K562 (cell line): ENCODE results near the gene SEC23A. TPM values are rescaled to one million over a fixed set of nuclear protein-coding genes. Genes with fewer than 3 reads are reported as not detected.

Experiments used
- ATAC-seq: fragments of 200-7000 bp; cut with Tn5 transposase; 3 replicates; pipeline ENCODE4 v1.9.1; 2020; ENCODE audit warnings: moderate library complexity
- BruUV-seq: library from RNA; stranded (reverse); fragments of 400-500 nt; replicated peaks from 2 replicates; lab custom pipeline; 2021; lab: Mats Ljungman, UMichigan
- CTCF ChIA-PET: fragments of 300-600 bp; formaldehyde crosslinking; extraction: SDS; loops from one replicate; lab custom pipeline; 2021; ENCODE audit warnings: low intra/inter-chr PET ratio; lab: Yijun Ruan, JAX
- POLR2A ChIA-PET: fragments of 300-600, 350-650 bp; sonication (Branson Sonifier 250); formaldehyde crosslinking; extraction: SDS; loops from one replicate; lab custom pipeline; 2021; ENCODE audit warnings: antibody characterized with exemption, inconsistent platforms; lab: Yijun Ruan, JAX
- DNase-seq, 4 experiments: peaks; one replicate each; pipeline versions ENCODE4 v3.0.0 to v3.0.0-alpha.2; 2011 to 2018; ENCODE audit warnings: low spot score in 3 of 4, mixed read lengths in 3 of 4; ENCODE audit errors: extremely low read depth in 1 of 4
- FAIRE-seq: peaks from 2 replicates; lab custom pipeline; 2011; peaks lifted over from hg19 to GRCh38; lab: Jason Lieb, UNC
- H2AFZ ChIP-seq: 2 replicates; pipeline ENCODE4 v1.6.0; 2011; ENCODE audit warnings: low read depth, low read length, control low read depth, inconsistent platforms
- H3K27ac ChIP-seq: fragments of 200-600 bp; 3 replicates; pipeline ENCODE4 v1.8.0; 2011; ENCODE audit warnings: low read depth, mild to moderate bottlenecking, control low read depth, inconsistent platforms, low read length, moderate library complexity, mixed read lengths; ENCODE audit errors: extremely low read depth
- H3K27me3 ChIP-seq, 2 experiments: fragments of 300-600 bp in 1 of 2; 2 replicates in 1 of 2; 3 replicates in 1 of 2; pipeline versions ENCODE4 v1.6.0 to v1.8.0; 2011; ENCODE audit warnings: inconsistent platforms in 2 of 2, low read length in 2 of 2, mild to moderate bottlenecking in 1 of 2, mixed read lengths in 1 of 2, moderate library complexity in 1 of 2; ENCODE audit not compliant: control insufficient read depth in 2 of 2, insufficient read depth in 2 of 2
- H3K36me3 ChIP-seq: fragments of 300-600 bp; 3 replicates; pipeline ENCODE4 v1.8.0; 2011; ENCODE audit warnings: mild to moderate bottlenecking, low read length, inconsistent platforms; ENCODE audit not compliant: control insufficient read depth, insufficient read depth
- H3K4me1 ChIP-seq, 2 experiments: fragments of 200-600 bp in 1 of 2; replicated peaks in 1 of 2; 2 replicates in 1 of 2; 3 replicates in 1 of 2; pipeline versions ENCODE4 v1.5.1 to v1.8.0; 2011; ENCODE audit warnings: inconsistent platforms in 2 of 2, low read length in 2 of 2, mild to moderate bottlenecking in 1 of 2, mixed read lengths in 1 of 2, moderate library complexity in 1 of 2; ENCODE audit not compliant: control insufficient read depth in 2 of 2, insufficient read depth in 2 of 2
- H3K4me2 ChIP-seq: 2 replicates; pipeline ENCODE4 v1.6.1; 2011; ENCODE audit warnings: low read length, control low read depth, inconsistent platforms, mixed read lengths; ENCODE audit not compliant: insufficient read depth
- H3K4me3 ChIP-seq: fragments of 200-600 bp; sonication (generic), shearing (Covaris generic); 2 replicates; pipeline ENCODE4 v1.5.1; 2016; ENCODE audit warnings: control low read depth, inconsistent platforms
- H3K79me2 ChIP-seq: fragments of 200-600 bp; 3 replicates; pipeline ENCODE4 v1.8.0; 2011; ENCODE audit warnings: low read length, inconsistent platforms; ENCODE audit not compliant: control insufficient read depth, insufficient read depth
- H3K9ac ChIP-seq, 2 experiments: 2 replicates each; pipeline versions ENCODE4 v1.6.0 to v1.6.1; 2011; ENCODE audit warnings: low read depth in 2 of 2, low read length in 2 of 2, control low read depth in 1 of 2, inconsistent platforms in 1 of 2, mild to moderate bottlenecking in 1 of 2, mixed read lengths in 1 of 2; ENCODE audit not compliant: insufficient read depth in 1 of 2
- H3K9me1 ChIP-seq: one replicate; pipeline ENCODE4 v1.6.0; 2011; ENCODE audit warnings: inconsistent platforms, mild to moderate bottlenecking, low read length, moderate library complexity; ENCODE audit not compliant: control insufficient read depth, insufficient read depth
- H3K9me3 ChIP-seq: replicated peaks from 2 replicates; pipeline ENCODE4 v1.5.1; 2011; ENCODE audit warnings: low read depth, low read length, inconsistent platforms; ENCODE audit not compliant: control insufficient read depth, insufficient read depth
- H4K20me1 ChIP-seq: replicated peaks from 2 replicates; pipeline ENCODE4 v1.6.1; 2011; ENCODE audit warnings: low read length, inconsistent platforms, mixed read lengths; ENCODE audit not compliant: control insufficient read depth, insufficient read depth
- ADNP ChIP-seq: fragments of 200-800 bp; sonication (Bioruptor generic); IDR thresholded peaks from 2 replicates; pipeline ENCODE4 v1.6.1; 2016; ENCODE audit warnings: missing genetic modification characterization, missing compliant biosample characterization
- CCNT2 ChIP-seq: IDR thresholded peaks from 2 replicates; pipeline ENCODE4 v1.6.1; 2011; ENCODE audit warnings: borderline replicate concordance, low read depth, mild to moderate bottlenecking, moderate library complexity, mixed read lengths, low read length; ENCODE audit not compliant: insufficient read length; ENCODE audit errors: extremely low read depth
- CEBPB ChIP-seq: fragments of 450-650 bp; IDR thresholded peaks from 2 replicates; pipeline ENCODE4 v1.6.1; 2016; ENCODE audit warnings: missing genetic modification characterization, missing compliant biosample characterization
- CEBPG ChIP-seq, 3 experiments: fragments of 200-800 bp in 1 of 3; sonication (Bioruptor generic) in 1 of 3; sonication (generic) in 1 of 3; formaldehyde crosslinking in 1 of 3; IDR thresholded peaks in 2 of 3; conservative IDR thresholded peaks in 1 of 3; 2 replicates each; pipeline versions ENCODE4 v1.6.1 to v1.8.0; 2016 to 2022; ENCODE audit warnings: missing compliant biosample characterization in 2 of 3, missing genetic modification characterization in 2 of 3, mild to moderate bottlenecking in 1 of 3, missing genetic modification reagents in 1 of 3
- CXXC5 ChIP-seq: fragments of 250-450 bp; sonication (Bioruptor Pico); IDR thresholded peaks from 2 replicates; pipeline ENCODE4 v1.8.0; 2022; ENCODE audit warnings: inconsistent platforms, mild to moderate bottlenecking, moderate library complexity
- DDX20 ChIP-seq: fragments of 450-650 bp; IDR thresholded peaks from 2 replicates; pipeline ENCODE4 v1.6.1; 2016; ENCODE audit warnings: missing genetic modification characterization, low read depth, mild to moderate bottlenecking, missing compliant biosample characterization, moderate library complexity
- ESRRA ChIP-seq: fragments of 450-650 bp; IDR thresholded peaks from 2 replicates; pipeline ENCODE4 v1.6.1; 2014; ENCODE audit warnings: low read depth, mild to moderate bottlenecking, moderate library complexity, borderline replicate concordance
- MECOM ChIP-seq: fragments of 250-450 bp; sonication (Bioruptor Pico); IDR thresholded peaks from 2 replicates; pipeline ENCODE4 v1.8.0; 2022; ENCODE audit warnings: inconsistent platforms
- PCBP2 ChIP-seq: fragments of 200-400 bp; formaldehyde crosslinking; IDR thresholded peaks from 2 replicates; pipeline ENCODE4 v1.6.1; 2018; ENCODE audit warnings: low read length, low read depth, mild to moderate bottlenecking, moderate library complexity; ENCODE audit not compliant: poor library complexity, severe bottlenecking
- POLR2AphosphoS5 ChIP-seq: IDR thresholded peaks from 2 replicates; pipeline ENCODE4 v1.6.1; 2011; ENCODE audit warnings: mild to moderate bottlenecking, low read depth, low read length, moderate library complexity; ENCODE audit not compliant: control insufficient read depth, insufficient read depth
- SMAD4 ChIP-seq: fragments of 250-450 bp; sonication (Bioruptor Pico); conservative IDR thresholded peaks from 2 replicates; pipeline ENCODE4 v1.8.0; 2021; ENCODE audit warnings: inconsistent platforms, mild to moderate bottlenecking, moderate library complexity
- SRSF3 ChIP-seq: fragments of 200-400 bp; formaldehyde crosslinking; IDR thresholded peaks from 2 replicates; pipeline ENCODE4 v1.6.1; 2016; ENCODE audit warnings: mild to moderate bottlenecking, low read length, moderate library complexity; ENCODE audit not compliant: insufficient read depth
- ZNF175 ChIP-seq: fragments of 200-800 bp; sonication (Bioruptor generic); IDR thresholded peaks from 2 replicates; pipeline ENCODE4 v1.6.1; 2016; ENCODE audit warnings: low read depth, mild to moderate bottlenecking, missing genetic modification characterization, missing compliant biosample characterization
- ZNF707 ChIP-seq: fragments of 250-450 bp; sonication (Bioruptor Pico); conservative IDR thresholded peaks from 2 replicates; pipeline ENCODE4 v1.8.0; 2022; ENCODE audit warnings: inconsistent platforms, mild to moderate bottlenecking, moderate library complexity
- ZNF780A ChIP-seq: fragments of 250-450 bp; sonication (Bioruptor Pico); IDR thresholded peaks from 2 replicates; pipeline ENCODE4 v1.5.0; 2021; ENCODE audit warnings: mild to moderate bottlenecking
- WGBS: fragments of 100-300 bp; shearing (Covaris generic); methylation state at CpG from one replicate; pipeline ENCODE4 v1.1.6; 2016; ENCODE audit warnings: low coverage, mixed read lengths; ENCODE audit not compliant: insufficient coverage; ENCODE audit errors: missing lambda C conversion rate; 5-methylcytosine and 5-hydroxymethylcytosine counted together
- in situ Hi-C: fragments of 300-500 bp; cut with MboI; formaldehyde crosslinking; loops from 4 replicates; pipeline ENCODE4 v1.15.0; 2018; ENCODE audit warnings: inconsistent platforms, mixed read lengths
- intact Hi-C: fragments of 100-400 bp; cut with micrococcal nuclease; formaldehyde crosslinking; loops from 2 replicates; pipeline ENCODE4 v1.14.2; 2022
- polyA plus RNA-seq, 8 experiments: library from polyadenylated mRNA; depleted of rRNA in 4 of 8; stranded (reverse) in 5 of 8; unstranded in 3 of 8; fragments of >200 nt; fragmentation: Nextera tagmentation in 2 of 8; fragmentation: Illumina TruSeq in 1 of 8; extraction: Ambion mirVana in 2 of 8; extraction: Trizol in 1 of 8; gene quantifications; 2 replicates each; pipeline versions ENCODE4 v1.2.1 to v1.2.3, GENCODE V29; 2011 to 2014; ENCODE audit warnings: inconsistent platforms in 1 of 8, missing spikeins in 1 of 8
- total RNA-seq, 7 experiments: library from RNA; depleted of rRNA in 6 of 7; stranded (reverse); fragments of >200 nt in 6 of 7; fragmentation: Illumina TruSeq in 2 of 7; extraction: Trizol in 2 of 7; gene quantifications; 2 replicates each; pipeline versions ENCODE4 v1.2.1 to v1.2.3, GENCODE V29; 2011 to 2021; ENCODE audit warnings: low replicate concordance in 1 of 7
- TF ChIP-seq, protein P1 (sequence below): fragments of 450-650 bp; IDR thresholded peaks from 2 replicates; pipeline ENCODE4 v1.6.1; 2016; ENCODE audit warnings: mild to moderate bottlenecking
- TF ChIP-seq, protein P2 (sequence below): sonication (generic); formaldehyde crosslinking; IDR thresholded peaks from 2 replicates; pipeline ENCODE4 v1.8.0; 2022; ENCODE audit warnings: mild to moderate bottlenecking, low read depth, missing genetic modification reagents

SEC23A gene
- total and polyA plus RNA-seq, 9 of the 15 experiments (the other 6 are each of a cell fraction or from before 2014, with no cell fraction given), result 5.5 to 47.0 (median 14.5) TPM

DNA sequence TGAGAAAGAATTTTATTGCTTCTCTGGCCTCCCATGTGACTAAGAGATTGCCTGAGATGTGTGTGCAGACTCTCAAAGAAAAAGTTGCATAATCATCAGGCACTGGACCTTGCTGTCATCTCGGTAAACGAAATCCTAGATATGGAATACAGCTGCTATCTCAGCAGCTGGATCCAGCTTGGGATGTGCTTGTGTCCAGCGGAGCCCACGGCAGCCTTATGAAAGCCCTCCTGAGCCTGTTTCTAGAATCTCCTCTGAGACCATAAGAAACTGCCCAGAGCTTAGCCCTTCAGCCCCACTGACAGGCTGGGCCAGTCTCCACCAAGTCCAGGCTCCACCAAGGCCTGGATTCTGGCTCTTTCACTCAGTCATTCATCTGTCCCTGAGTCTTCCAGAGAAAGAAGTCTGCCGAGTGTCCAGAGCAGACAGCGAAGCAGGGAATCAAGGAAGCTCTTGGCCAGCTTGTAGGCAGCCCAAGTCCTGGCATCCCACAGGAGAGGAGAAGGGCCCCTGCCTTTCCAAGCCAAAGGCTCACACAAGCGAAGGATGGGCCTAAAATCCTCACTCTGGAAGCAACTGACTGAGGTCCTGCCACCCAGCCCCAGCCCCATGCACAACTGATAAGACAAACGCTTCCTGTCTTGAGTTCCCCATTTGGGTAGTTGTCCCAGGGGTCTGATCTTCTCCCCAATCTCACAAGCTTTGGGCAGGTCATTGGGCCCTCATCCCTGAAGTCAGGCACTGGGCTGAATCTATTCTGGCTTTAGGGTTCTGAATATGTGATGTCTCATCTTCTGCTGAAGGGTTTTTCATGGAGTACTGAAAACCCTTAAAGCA lies 97.8 kb downstream of the SEC23A start:
- Histone ChIP-seq H3K9me3 (no peaks in the 10 kb centered on the region), H3K27ac (no peak overlapping the region), H3K79me2 (no peaks in the 10 kb centered on the region), H3K36me3 (no peaks in the 10 kb centered on the region), H3K4me2 (no peak overlapping the region), H3K4me3 (no peak overlapping the region), H3K9ac (no peak overlapping the region), H3K4me1 (peaks cover 3 to 6% of the 10 kb centered on the region in 2 experiments; a peak in 1 of 5 replicates), H3K9me1 (no peaks in the 10 kb centered on the region), H2AFZ (no peak overlapping the region), H4K20me1 (no peaks in the 10 kb centered on the region), H3K27me3 (no peaks in the 10 kb centered on the region)
- in situ Hi-C loops, result loop anchor here (25.0 kb wide), 1 partner anchor 293 kb away; no protein-coding TSS in a partner anchor
- ATAC-seq (peak; percentile 37; the same call in 1 of the 3 replicates), FAIRE-seq (peak; percentile 78), DNase-seq (peak in 1 of 4 experiments; percentile 4)
- WGBS, result 7% methylated on average over 7 of the region's 8 CpGs
- BruUV-seq, result no TSS peak
- CTCF ChIA-PET, result no interaction called here
- POLR2A ChIA-PET, result interaction anchor here (0.6 to 1.0 kb wide), 2 partner anchors 10 to 51 kb away, joined by 3 read pairs; no protein-coding TSS in a partner anchor
- intact Hi-C loops, result no loop called here
- TF ChIP-seq ZNF175, result peak; percentile 93
- no peak for TF ChIP-seq ESRRA
- TF ChIP-seq CCNT2, result no peak
- no peak for TF ChIP-seq ADNP (tag)
- TF ChIP-seq ZNF780A (CRISPR knock-in tag), result no peak
- TF ChIP-seq CEBPG (CRISPR knock-in tag; IDR thresholded peaks at IDR 0.05), result no peak
- TF ChIP-seq CEBPG (tag; conservative IDR thresholded peaks at IDR 0.05 in 1 of 2, IDR thresholded peaks at IDR 0.05 in 1 of 2), result peak; percentile 57 to 66; a peak in 3 of 4 replicates
- TF ChIP-seq SRSF3, result no peak
- TF ChIP-seq POLR2AphosphoS5, result no peak
- TF ChIP-seq MECOM (CRISPR knock-in tag), result no peak
- no peak for TF ChIP-seq PCBP2
- TF ChIP-seq ZNF707 (CRISPR knock-in tag), result no peak
- TF ChIP-seq, protein P1, sequence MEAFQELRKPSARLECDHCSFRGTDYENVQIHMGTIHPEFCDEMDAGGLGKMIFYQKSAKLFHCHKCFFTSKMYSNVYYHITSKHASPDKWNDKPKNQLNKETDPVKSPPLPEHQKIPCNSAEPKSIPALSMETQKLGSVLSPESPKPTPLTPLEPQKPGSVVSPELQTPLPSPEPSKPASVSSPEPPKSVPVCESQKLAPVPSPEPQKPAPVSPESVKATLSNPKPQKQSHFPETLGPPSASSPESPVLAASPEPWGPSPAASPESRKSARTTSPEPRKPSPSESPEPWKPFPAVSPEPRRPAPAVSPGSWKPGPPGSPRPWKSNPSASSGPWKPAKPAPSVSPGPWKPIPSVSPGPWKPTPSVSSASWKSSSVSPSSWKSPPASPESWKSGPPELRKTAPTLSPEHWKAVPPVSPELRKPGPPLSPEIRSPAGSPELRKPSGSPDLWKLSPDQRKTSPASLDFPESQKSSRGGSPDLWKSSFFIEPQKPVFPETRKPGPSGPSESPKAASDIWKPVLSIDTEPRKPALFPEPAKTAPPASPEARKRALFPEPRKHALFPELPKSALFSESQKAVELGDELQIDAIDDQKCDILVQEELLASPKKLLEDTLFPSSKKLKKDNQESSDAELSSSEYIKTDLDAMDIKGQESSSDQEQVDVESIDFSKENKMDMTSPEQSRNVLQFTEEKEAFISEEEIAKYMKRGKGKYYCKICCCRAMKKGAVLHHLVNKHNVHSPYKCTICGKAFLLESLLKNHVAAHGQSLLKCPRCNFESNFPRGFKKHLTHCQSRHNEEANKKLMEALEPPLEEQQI, result no peak
- TF ChIP-seq CXXC5 (CRISPR knock-in tag), result no peak
- TF ChIP-seq, protein P2, sequence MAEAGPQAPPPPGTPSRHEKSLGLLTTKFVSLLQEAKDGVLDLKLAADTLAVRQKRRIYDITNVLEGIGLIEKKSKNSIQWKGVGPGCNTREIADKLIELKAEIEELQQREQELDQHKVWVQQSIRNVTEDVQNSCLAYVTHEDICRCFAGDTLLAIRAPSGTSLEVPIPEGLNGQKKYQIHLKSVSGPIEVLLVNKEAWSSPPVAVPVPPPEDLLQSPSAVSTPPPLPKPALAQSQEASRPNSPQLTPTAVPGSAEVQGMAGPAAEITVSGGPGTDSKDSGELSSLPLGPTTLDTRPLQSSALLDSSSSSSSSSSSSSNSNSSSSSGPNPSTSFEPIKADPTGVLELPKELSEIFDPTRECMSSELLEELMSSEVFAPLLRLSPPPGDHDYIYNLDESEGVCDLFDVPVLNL (CRISPR knock-in tag), result no peak
- no peak for TF ChIP-seq DDX20 (tag)
- peak; percentile 64 for TF ChIP-seq CEBPB (tag)
- no peak for TF ChIP-seq SMAD4 (CRISPR knock-in tag)
